Renal cortex interstitium (tissue), 11 donors: Measurements from ENCODE around the gene BDKRB2. TPM values are rescaled to one million over a fixed set of nuclear protein-coding genes. Genes with fewer than 3 reads are reported as not detected.

Source experiments
- DNase-seq, 11 donors: peaks; one replicate each; pipeline ENCODE4 v3.0.0-alpha.2; 2013; ENCODE audit warnings: low read depth in 9 of 11, low spot score in 4 of 11; ENCODE audit errors: extremely low read depth in 1 of 11
- polyA plus RNA-seq, 3 donors: library from polyadenylated mRNA; unstranded; fragments of 120-200 nt; gene quantifications; one replicate each; pipeline ENCODE4 v1.2.1, GENCODE V29; 2013; ENCODE audit not compliant: insufficient read length in 3 of 3

The BDKRB2 gene
- polyA plus RNA-seq, 3 donors, result 3.3 to 5.2 (median 3.5) TPM

DNA sequence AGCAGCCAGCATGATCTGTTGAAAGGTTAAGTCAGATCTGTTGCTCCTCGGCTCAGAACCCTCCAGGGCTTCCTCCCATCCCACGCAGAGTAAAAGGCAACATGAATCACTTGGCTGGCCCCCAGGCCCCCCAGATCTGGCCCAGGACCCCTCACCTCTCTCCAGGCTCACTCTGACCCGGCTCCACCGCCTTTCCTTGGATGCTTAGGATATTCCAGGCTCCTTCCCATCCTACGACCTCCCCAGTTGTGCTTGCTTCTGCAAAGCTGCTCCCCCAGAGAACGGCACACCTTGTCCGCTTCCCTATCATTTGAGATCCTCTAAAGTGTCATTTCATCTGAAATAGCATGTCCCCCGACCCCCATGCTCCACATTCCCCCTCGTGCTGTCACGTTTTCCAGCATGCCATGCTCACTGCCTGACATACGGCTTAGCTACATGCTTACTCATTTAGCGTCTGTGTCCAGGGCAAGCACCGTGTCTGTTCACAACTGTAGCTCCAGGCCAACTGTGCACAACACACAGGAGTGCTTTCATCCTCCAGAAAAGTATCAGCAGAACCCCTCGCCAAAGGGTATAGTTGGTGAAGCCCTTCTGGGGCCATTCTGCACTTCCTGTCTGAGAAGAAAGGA is 33.6 kb upstream of the BDKRB2 start:
- DNase-seq, result no peak

- DNase-seq, result no peak
Measured at GRCh38 chr14:96173636-96174475, 30.8 kb upstream of the BDKRB2 start.

DNA sequence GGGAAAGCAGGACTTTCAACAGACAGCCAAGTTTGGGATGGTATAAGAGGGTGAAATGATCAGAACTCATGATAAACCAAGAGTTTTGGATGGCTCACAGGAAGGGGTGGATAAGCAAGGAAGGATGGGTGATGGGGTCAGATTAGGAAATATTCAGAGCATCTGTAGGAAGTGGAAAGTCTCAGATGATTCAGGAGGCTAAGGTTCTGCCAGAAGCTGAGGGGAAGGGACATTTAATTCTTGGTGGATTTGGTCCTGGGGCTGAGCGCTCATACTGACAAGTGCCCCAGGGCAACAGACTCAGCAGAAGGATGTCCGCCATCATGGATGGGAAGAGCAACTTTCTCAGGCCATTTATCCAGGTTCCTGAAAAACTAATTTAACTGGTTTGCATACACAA is 28.4 kb upstream of the BDKRB2 start:
- no peak for DNase-seq

GRCh38 chr14:96176811-96177211 is 27.8 kb upstream of the BDKRB2 start:
- no peak for DNase-seq

GRCh38 chr14:96177766-96178375 is 26.8 kb upstream of the BDKRB2 start:
- no peak for DNase-seq

DNA sequence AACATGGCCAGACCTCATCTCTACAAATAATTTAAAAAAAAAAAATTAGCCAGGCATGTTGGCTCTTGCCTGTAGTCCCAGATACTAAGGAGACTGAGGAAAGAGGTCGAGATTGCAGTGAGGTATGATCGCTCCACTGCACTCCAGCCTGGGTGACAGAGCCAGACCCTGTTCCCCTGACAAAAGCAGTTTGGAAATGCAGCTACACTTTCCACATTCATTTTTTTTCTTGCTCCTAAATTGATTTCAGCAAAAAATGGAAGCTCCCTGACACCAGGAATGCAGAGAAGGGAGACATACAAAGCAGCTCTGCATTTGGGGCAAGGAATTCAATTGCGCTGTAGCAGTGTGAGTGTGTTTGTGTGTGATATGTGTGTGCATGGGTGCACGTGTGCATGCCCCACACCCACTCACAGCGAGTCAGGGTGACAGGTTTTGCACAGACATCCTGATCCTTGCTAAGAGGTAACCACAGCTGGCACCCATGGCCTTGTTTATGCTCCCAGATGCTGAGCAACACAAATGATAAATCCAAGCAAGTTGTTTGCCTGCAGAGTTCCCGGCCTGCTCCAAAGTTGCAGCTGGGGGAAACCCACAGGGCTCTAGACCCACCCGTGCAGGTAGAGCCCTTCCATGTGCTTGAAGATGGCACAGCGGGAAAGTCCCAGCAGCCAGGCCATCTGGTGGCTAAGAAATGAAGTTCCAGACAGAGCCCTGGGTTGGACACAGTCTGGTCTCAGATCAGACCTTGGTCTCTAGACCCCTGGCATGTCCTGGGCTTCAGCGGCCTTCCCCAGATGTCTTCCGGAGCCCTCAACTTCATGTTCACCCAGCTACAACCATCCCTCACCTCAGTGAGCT is 25.9 kb upstream of the BDKRB2 start:
- DNase-seq, result no peak

GRCh38 chr14:96180043-96180874 is 24.4 kb upstream of the BDKRB2 start:
- no peak for DNase-seq

DNA sequence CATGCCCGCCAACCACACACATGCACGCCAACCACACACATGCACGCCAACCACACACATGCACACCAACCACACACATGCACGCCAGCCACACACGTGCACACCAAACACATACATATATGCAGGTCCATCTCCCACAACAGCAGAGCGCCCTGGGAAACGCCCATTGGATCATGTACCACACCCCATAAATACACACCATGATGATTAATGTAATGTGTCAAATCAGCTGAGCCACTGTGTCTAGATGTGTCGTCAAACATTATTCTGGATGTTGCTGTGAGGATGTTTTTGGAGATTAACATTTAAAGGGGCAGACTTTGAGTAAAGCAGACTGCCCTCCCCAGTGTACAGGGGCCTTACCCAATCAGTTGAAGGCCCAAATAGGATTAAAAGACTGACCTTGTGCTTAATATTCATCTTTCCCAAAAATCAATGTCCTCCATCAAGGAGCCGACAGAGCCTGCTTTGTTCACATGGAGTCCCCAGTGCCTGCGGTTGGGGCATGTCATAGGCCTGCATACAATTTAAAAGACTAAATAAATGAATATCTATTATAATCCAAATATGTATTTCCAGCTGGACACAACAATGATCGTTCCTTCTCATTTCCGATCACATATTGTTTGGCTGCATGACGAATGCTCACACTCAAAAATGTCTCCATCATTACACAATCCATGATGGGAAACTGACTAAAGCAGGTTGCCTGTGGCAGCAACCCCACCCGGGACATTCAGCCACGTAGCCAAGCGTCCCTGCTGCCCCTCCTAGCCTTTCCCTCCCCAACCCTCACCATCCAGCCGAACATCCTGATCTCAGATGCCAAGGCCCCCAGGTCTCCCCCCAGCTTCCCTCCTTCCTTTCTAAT is 23.2 kb upstream of the BDKRB2 start:
- DNase-seq, result no peak

DNA sequence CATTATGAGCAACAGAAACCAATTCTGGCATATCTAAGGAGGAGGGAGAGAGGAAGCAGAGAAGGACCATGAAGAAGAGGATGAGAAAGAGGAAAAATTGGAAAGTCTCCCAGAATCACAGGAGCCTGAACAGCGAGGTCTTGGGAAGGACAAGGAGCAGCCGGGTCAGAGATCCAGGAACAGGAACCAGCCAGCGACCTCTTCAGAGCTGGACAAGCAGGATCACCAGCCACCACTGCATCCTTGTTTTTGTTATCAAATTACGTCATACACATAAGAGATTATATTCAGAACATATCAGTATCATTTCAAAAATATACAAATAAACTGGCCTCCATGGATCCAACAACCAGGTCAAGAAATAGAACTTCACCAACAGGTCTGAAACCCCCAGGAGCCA is 22.1 kb upstream of the BDKRB2 start:
- DNase-seq, result no peak

GRCh38 chr14:96184737-96185136 is 19.9 kb upstream of the BDKRB2 start:
- no peak for DNase-seq

GRCh38 chr14:96187216-96188031 is 17.2 kb upstream of the BDKRB2 start:
- no peak for DNase-seq

DNA sequence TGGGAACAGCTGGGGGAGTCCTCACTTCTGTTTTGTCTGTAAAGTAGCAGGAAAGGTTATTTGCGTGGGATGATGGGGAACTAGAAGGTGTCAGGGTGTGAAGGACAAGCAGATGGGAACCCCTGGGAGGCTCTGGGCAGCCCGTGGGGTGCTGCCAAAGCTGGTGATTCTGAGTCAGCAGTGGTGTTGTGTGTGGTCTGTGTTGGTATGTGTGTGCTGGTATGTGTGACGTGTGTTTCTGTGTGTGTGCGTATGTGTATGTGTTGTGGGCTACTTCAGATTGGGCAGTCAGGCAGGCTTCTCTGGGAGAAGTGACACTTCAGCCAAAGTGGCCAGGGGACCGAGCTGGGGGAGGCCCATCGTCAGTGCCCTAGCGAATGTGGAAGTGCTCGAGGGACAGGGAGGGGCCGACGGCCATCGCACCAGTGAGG is 15.3 kb upstream of the BDKRB2 start:
- DNase-seq, result no peak

GRCh38 chr14:96191353-96191752 is 13.3 kb upstream of the BDKRB2 start:
- DNase-seq, result no peak

DNA sequence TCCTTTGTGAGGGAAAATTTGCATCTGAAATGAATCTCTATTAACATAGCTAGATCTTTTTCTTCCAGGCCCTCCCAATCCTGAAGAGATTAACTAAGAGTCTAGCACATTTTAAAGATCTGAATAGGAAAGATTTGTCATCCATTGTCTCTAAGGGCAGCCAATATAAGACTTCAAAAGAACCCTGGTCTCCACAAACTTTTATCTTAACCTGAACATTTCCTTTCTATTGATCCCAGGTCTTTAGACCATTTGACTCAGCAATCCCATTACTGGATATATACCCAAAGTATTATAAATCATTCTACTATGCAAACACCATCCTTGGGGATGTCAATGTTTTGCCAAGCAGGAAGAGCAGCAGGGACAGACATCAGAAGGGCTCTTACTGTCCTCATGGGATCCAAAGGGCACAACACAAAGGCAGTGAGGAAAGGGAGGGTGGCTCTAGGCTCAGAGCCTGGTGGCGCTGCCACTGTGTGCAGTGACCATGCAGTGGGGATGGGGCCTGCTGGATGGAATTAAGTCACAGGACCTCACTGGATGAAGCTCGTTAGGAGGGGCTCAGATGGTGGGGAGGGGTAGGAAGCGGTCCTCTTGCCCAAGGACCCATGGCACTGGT is 12.7 kb upstream of the BDKRB2 start:
- no peak for DNase-seq

GRCh38 chr14:96192975-96193805 is 11.4 kb upstream of the BDKRB2 start:
- no peak for DNase-seq

- DNase-seq, result no peak
Measured at GRCh38 chr14:96194262-96194656, 10.4 kb upstream of the BDKRB2 start.
